GM12891 (cell line): ENCODE results near the gene WFDC2.
A peak's percentile ranks its signal among the peaks of the same experiment; 100 is the strongest.

Experiments
- DNase-seq: peaks from one replicate; pipeline ENCODE4 v3.0.0; 2011; ENCODE audit warnings: low spot score; ENCODE audit not compliant: insufficient read length
- FAIRE-seq: peaks from 2 replicates; lab custom pipeline; 2011; peaks lifted over from hg19 to GRCh38; lab: Jason Lieb, UNC
- PAX5 ChIP-seq: IDR thresholded peaks from 2 replicates; pipeline ENCODE4 v1.6.1; 2011; ENCODE audit warnings: low read length, moderate library complexity, mild to moderate bottlenecking; ENCODE audit not compliant: insufficient read depth, severe bottlenecking
- POLR2A ChIP-seq: IDR thresholded peaks from 2 replicates; pipeline ENCODE4 v1.6.1; 2011; ENCODE audit warnings: low read depth, low read length, control low read depth
- POLR2AphosphoS5 ChIP-seq: IDR thresholded peaks from 2 replicates; pipeline ENCODE4 v1.6.1; 2011; ENCODE audit warnings: low read depth, low read length, control low read depth
- POU2F2 ChIP-seq: IDR thresholded peaks from 2 replicates; pipeline ENCODE4 v1.6.1; 2011; ENCODE audit warnings: low read depth, mild to moderate bottlenecking, control low read depth, low read length, moderate library complexity
- SPI1 ChIP-seq: IDR thresholded peaks from 2 replicates; pipeline ENCODE4 v1.6.1; 2011; ENCODE audit warnings: low read depth, low read length, control low read depth
- TAF1 ChIP-seq: IDR thresholded peaks from 2 replicates; pipeline ENCODE4 v1.6.1; 2011; ENCODE audit warnings: low read depth, low read length, control low read depth

WFDC2 gene

DNA sequence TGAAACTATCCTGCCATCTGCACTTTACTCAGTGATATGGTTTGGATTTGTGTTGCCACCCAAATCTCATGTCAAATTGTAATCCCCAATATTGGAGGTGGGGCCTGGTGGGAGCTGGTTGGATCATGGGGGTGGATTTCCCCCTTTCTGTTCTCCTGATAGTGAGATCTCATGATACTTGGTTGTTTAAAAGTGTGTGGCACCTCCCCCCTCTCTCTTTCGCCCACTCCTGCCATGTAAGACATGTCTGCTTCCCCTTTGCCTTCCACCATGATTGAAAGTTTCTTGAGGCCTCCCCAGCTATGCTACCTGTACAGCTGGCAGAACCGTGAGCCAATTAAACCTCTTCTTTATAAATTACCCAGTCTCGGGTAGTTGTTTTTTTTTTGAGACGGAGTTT is 35.6 kb upstream of the WFDC2 start:
- FAIRE-seq = no peak
- no peak for TF ChIP-seq TAF1
- no peak for TF ChIP-seq SPI1
- no peak for TF ChIP-seq POLR2A
- no peak for TF ChIP-seq POU2F2
- no peak for TF ChIP-seq PAX5
- TF ChIP-seq POLR2AphosphoS5 = no peak
- no peak for DNase-seq

- TF ChIP-seq TAF1 (no peak), POLR2AphosphoS5 (no peak), POU2F2 (no peak), SPI1 (no peak), PAX5 (no peak)
- FAIRE-seq (peak; percentile 70), DNase-seq (peak; percentile 72)
Observed at GRCh38 chr20:45436732-45437485, 32.6 kb upstream of the WFDC2 start.

- TF ChIP-seq POU2F2 (no peak), SPI1 (no peak)
- no peak for FAIRE-seq
- no peak for DNase-seq
Observed at GRCh38 chr20:45440424-45440823, 29.1 kb upstream of the WFDC2 start.

- no peak for DNase-seq
- no peak for FAIRE-seq
- TF ChIP-seq POLR2A (no peak), POU2F2 (no peak), PAX5 (no peak), SPI1 (no peak), POLR2AphosphoS5 (no peak)
Observed at GRCh38 chr20:45440891-45441685, 28.5 kb upstream of the WFDC2 start.

DNA sequence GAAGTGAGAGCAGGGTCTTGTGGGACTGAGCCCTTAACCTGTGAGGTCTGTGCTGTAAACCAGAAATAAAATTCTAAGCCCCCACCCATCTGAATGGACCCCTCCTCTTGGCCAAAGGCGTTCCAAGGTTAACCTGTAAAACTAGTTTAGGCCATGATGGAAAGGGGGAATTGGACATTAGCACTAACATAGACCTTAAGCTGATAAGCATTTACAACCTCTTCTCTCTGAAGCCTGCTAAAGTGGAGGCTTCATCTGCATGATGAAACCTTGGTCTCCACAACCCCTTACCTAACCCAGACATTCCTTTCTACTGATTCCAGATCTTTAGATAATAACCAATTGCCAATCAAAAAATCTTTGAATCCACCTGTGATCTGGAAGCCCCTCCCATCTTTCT is 27.8 kb upstream of the WFDC2 start:
- TF ChIP-seq TAF1 = no peak
- TF ChIP-seq POU2F2 = no peak
- no peak for TF ChIP-seq POLR2AphosphoS5
- no peak for TF ChIP-seq POLR2A
- no peak for TF ChIP-seq PAX5
- TF ChIP-seq SPI1 = no peak
- DNase-seq = no peak
- FAIRE-seq = no peak

DNA sequence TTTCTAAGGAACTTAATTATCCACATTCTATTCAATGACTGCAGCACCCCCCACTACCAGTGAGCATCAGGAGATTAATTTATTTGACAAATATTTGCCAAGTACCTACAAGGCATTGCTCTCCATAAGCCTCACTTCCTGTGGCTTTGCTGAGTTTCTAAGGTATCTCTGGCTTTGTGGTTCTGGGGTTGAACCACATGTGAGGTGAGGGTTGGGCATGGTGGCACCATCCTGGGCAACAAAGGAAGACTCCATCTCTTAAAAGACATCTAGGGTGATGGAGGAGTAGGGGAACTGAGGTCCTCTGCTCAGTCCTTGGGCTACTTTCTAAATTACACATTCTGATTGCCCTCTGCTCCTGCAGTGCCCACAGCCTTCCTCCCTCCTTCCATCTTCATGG is 25.5 kb upstream of the WFDC2 start:
- no peak for TF ChIP-seq PAX5
- TF ChIP-seq POLR2AphosphoS5 = no peak
- no peak for TF ChIP-seq POU2F2
- no peak for TF ChIP-seq TAF1
- no peak for TF ChIP-seq SPI1
- TF ChIP-seq POLR2A = no peak
- DNase-seq (no peak), FAIRE-seq (no peak)

DNA sequence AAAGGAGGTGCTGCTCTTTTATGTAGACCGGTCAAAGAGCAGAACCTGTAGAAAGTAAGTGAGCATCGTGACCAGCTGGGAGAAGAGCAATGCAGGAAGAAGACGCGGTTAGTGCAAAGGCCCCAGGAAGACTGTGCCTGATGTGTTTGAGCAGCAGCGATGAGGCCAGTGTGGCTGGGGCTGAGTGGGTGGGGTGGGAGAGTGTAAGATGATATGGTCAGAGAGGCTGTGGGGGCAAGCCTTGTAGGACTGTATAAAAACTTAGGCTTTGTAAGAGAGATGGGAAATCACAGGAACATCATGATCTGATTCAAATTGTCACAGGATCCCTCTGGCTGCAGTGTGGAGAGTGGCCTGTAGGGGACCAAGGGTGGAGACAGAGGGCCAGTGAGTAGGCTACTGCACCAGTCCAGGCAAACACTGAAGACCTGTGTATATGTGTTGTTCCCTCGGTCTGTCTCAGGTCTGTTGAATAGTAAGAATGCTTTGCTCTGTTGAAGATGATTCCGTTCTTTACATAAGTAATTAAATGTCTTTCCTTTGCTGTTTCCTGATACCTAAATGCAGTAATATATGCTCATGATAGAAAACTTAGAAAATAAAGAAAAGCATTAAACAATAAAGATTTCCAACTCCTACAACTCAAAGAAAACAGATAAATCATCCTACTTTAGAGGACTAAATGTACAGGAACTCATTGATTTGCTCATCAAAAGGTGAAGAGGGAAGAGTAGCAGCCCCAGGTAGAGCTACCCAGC is 23.6 kb upstream of the WFDC2 start:
- DNase-seq (no peak), FAIRE-seq (no peak)
- no peak for TF ChIP-seq POLR2A
- TF ChIP-seq POU2F2 = no peak
- no peak for TF ChIP-seq POLR2AphosphoS5
- no peak for TF ChIP-seq PAX5
- TF ChIP-seq SPI1 = no peak
- TF ChIP-seq TAF1 = no peak

DNA sequence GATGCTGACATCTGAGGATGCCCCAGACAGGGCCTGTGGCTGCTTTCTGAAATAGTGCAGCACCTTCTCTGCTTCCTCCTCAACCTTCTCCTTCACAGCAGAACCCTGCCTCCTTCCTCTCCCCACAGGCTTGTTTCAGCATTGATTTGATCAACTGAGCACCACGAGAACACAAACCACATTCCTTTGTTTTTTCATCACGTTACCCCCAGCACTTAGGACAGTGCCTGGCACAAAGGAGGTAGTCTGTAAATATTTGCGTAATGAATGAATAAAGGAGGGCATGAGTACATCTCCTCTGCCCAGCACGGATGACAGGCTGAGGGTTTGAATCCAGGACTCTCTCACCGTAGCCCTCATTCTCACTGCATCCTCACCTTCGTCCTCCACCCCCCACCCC is 21.3 kb upstream of the WFDC2 start:
- TF ChIP-seq POLR2AphosphoS5 (no peak), TAF1 (no peak), POLR2A (no peak), POU2F2 (no peak), SPI1 (no peak), PAX5 (no peak)
- no peak for DNase-seq
- FAIRE-seq = no peak

- no peak for DNase-seq
- TF ChIP-seq TAF1 (no peak), PAX5 (no peak), POLR2AphosphoS5 (no peak), POLR2A (no peak), POU2F2 (no peak), SPI1 (no peak)
- no peak for FAIRE-seq
Observed at GRCh38 chr20:45449528-45449927, 20.0 kb upstream of the WFDC2 start.
